Limb (tissue), 2 donors: ENCODE data around the gene KLHL7.
"Not testable (repeated sequence)": the region's sequence is repeated elsewhere in the genome, so short reads cannot be mapped to it uniquely, and the experiment has no call there.

Source experiments
- DNase-seq, 2 donors: peaks; one replicate each; pipeline ENCODE4 v3.0.0-alpha.2; 2016; ENCODE audit errors: extremely low spot score in 2 of 2

The KLHL7 gene

GRCh38 chr7:23181684-23182553 is 76.3 kb downstream of the KLHL7 start, which contains the start of gene NUP42:
Gene NUP42 (plus strand): TSS chr7:23182048. CDS start chr7:23182086, 38 bp downstream.
- DNase-seq, result peak; percentile 96 to 97

GRCh38 chr7:23183279-23184012 is 77.9 kb downstream of the KLHL7 start:
- DNase-seq, result no peak

DNA sequence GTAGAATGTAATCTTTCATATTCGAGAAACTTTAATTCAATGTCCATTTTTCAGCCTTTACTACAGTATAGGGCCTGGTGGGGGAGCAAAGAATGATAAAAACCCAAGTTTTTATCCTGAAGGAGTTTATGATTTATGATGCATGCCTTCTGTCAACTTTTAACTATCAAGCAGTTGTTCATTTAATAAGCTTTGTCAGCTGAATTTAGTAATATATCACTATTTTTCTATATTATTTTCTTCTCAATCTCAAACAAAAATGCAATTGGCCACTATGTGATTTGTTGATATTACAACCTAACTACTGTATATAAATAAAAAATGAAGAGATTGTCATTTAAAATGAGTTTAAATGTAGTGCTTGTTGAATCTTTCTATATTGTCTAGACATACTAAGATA is 78.7 kb downstream of the KLHL7 start:
- DNase-seq, result no peak

GRCh38 chr7:23184709-23185359 is 79.2 kb downstream of the KLHL7 start:
- DNase-seq, result peak; percentile 57 to 61

DNA sequence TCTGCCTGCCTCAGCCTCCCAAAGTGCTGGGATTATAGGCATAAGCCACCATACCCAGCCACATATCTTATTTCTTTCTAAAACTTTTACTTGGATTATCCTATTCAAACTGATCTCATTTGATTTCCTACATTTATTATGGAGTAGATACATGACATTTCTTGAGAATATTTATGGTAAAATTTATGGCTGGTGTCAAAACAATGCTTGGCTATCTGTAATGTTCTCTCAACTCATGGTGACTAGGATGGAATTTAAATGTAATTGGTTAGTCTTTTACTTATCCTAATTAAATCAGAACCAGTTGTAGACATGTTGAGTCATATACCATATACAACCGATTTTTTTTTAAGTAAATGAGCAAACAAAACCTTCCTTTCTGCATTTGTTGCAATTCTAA is 80.4 kb downstream of the KLHL7 start:
- DNase-seq, result no peak

DNA sequence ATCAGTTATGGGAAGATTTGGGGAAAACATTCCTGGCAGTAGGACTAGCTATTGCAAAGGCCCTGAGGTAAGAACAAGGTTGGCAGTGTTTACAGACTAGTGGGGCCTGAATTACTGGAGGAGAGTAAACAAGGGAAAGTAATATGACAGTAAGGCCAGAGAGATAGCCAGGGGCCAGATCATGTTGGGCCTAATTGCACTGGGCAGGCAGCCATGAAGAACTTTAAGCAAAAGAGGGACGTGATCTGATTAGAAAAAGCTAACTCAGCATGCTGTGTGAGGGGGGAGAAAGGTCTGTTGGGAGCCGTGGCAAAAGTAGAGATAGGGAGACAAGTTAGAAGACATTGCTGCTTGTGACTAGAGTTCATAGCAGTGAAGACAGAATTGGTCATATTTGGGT is 85.4 kb downstream of the KLHL7 start:
- no peak for DNase-seq

DNA sequence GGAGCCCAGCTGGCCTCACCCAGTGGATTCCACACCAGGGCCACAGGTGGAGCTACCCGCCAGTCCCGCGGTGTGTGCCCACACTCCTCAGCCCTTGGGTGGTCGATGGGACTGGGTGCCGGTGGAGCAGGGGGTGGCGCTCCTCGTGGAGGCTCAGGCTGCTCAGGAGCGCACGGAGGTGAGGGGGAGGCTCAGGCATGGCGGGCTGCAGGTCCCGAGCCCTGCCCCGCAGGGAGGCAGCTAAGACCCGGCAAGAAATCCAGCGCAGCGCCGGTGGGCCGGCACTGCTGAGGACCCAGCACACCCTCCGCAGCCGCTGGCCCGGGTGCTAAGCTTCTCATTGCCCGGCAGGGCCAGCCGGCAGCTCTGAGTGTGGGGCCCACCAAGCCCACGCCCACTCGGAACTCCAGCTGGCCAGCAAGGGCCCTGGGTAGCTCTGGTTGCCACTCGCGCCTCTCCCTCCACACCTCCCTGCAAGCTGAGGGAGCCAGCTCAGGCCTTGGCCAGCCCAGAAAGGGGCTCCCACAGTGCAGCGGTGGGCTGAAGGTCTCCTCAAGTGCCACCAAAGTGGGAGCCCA is 88.2 kb downstream of the KLHL7 start:
- DNase-seq, result not testable (repeated sequence)

DNA sequence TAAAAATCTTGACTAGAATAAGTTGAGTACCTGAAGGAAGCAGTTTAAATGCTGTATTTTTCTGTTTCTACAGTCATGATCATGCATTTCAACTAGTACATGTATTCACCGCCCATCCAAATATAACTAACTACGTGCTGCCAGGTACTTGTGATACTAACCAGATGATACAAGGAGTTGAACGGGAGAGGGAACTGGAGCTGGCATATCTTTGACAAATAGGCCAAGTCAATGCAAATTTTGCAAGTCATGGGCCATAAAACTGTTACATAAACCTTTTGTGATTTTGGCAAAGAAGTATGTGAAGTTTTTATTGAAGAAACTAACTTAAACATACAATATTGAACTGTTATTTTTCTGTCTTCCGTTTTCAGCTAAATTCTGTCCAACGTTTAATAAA is 90.7 kb downstream of the KLHL7 start:
- DNase-seq, result no peak

DNA sequence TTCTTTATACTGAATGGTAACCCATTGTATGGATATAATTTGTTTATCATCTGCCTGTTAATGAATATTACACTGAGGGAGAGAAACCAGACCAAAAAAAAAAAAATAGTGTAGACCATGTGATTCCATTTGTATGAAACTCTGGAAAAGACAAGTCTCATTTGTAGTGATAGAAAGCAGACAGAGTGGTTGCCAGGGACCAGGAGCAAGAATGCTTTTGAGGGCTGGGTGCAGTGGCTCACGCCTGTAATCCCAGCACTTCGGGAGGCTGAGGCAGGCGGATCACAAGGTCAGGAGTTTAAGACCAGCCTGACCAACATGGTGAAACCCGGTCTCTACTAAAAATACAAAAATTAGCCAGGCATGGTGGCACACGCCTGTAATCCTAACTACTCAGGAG is 92.2 kb downstream of the KLHL7 start:
- not testable (repeated sequence) for DNase-seq

DNA sequence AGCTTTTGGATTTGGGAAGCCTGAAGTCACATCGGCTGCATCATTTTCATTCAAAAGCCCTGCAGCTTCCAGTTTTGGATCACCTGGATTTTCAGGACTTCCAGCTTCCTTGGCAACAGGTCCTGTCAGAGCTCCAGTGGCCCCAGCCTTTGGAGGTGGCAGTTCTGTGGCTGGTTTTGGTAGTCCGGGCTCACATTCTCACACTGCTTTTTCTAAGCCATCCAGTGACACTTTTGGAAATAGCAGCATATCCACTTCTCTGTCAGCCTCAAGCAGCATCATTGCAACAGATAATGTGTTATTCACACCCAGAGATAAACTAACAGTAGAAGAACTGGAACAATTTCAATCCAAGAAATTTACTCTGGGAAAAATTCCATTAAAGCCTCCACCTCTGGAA is 94.7 kb downstream of the KLHL7 start:
- DNase-seq, result no peak

DNA sequence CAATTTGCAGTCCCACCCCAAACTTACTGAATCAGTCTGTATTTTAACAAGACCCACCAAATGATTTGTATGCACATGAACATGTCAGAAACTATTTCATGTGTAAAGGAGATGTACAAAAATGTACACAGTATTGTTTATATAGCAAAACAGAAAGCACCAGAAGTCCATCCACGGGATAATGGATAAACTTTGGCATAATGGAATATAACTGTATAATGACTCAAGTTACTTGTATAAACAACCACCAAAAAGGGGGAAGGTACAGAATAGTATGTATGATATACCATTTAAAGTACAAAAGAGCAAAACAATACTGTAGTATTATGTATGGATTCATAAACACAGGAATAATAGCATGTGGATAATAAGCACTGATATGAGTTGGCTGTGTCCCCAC is 98.7 kb downstream of the KLHL7 start:
- DNase-seq, result no peak

DNA sequence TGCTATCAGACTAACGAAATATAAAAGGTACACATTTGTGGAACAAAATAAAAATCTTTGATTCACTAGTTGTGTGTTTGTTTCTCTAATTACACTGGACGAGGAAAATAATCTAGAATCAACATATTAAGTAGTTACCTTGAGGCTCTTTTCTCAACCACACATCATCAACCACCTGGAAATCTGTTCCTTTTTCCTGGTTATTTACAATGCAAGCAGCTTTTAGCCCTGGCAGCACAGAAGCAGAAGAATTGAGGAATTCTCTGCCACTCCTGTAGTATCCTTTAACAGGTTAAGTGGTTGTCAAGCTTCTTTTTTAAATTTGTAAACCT is 100.0 kb downstream of the KLHL7 start:
- no peak for DNase-seq

DNA sequence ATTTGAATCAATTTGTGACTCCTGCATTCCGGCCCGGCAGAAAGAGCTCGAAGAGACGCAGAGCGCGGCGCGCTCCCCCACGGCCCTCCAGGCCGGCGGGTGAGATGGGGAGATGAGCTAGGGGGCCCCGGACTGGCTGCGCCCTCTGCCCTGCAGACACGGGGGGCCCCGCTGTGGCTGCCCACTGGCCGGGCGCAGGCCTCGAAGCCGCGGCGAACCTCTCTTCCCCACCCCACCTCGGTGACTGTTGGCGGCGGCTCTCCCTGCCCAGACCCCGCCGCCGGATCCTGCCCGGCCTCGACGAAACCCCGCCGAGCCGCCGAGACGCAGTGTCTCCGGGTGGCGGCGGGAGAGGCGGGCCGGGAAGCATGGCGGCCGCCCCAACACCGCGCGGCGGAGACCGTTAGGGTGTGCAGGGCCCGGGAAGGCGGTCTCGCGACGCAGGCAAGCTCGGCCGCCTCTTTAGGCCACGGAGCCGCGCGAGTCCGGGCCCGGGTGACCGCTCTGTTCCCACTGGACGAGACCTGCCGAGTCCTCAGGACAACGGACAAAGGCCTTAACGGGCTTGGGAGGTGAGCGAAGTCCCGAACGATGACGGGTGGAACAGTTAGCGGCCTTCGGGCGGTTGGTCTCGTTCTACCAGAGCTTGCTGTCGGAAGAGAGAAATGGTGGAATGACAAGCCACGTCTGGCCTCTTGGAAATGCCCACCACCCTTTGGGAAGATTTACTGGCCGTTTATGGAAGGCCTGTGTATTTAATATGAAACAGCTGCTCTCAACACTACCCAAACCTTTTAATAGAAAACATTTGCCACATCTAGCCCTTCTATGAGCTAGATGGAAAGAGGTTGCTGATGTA is 100.6 kb downstream of the KLHL7 start:
- DNase-seq, result peak; percentile 51 to 80

GRCh38 chr7:23207021-23207420 is 101.4 kb downstream of the KLHL7 start:
- no peak for DNase-seq

GRCh38 chr7:23207884-23208283 is 102.3 kb downstream of the KLHL7 start:
- DNase-seq, result no peak

DNA sequence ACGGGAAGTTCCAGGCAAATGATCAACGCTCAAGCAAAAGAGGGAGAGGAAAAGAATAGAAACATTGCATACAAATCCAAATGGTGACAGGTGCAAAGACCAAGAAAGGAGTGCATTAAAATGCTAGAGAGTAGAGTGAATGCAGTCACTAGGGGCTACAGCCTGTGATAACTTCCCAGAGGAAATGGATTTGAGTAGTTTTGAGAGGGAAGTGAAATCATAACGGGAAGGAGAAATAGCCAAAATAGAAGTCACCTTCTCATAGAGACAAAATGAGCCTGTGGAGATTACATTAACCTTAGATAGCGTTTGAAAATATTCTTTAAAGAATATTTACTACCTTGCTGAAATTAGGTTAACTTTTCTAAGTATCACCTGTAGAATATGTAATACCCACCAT is 102.7 kb downstream of the KLHL7 start:
- DNase-seq, result no peak

GRCh38 chr7:23210506-23210905 is 104.9 kb downstream of the KLHL7 start:
- no peak for DNase-seq

DNA sequence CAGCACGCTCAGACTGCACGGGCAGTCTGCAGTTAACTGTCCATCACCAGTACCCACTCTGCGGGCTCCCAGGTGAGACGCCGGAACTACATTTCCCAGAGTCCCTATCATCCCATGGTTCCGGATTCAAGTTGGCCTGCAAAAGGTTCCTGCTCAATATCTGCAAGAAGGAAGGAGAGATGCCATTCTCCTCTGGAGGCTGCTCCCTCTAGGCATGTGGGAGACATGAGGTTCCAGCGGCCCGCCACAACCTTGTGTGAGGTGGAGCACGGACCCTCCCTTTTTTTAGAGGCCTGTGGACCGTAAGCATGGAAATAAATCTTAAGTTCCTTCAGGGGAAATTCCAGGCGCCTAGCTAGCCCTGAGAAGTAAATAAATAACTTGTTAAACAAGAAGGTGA is 106.0 kb downstream of the KLHL7 start:
- no peak for DNase-seq

- no peak for DNase-seq
Measured at GRCh38 chr7:23212395-23212794, 106.8 kb downstream of the KLHL7 start.

DNA sequence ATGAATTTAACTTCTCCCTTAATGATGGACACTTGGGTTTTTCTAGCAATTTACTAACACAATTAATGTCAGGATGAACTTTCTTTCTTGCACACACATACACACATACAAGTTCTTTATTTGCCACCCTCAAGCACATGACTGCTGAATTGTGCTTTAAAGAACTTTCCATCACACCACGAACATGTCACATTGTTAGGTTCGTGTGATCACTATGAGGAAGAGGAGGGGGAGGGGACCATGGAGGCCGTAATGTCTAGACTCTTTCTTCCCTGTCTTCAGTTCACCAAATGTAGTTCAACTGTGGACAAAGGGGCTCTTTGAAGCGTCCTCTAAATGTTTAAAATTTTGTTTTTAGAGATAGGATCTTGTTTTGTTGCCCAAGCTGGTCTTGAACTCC is 107.3 kb downstream of the KLHL7 start:
- no peak for DNase-seq

DNA sequence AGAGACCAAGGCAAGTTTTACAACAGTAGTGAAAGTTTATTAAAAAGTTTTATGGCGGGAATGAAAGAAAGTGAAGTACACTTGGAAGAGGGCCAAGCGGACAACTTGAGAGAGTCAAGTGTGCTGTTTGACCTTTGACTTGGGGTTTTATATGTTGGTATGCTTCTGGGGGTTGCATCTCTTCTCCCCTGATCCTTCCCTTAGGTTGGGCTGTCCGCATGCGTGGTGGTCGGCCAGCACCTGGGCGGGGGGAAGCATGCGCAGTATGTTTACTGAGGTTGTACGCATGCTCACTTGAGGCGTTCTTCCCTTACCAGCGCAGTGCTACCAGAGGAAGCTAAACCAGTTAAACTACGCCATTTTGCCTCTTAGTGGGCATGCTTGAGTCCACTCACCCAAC is 108.2 kb downstream of the KLHL7 start:
- DNase-seq, result no peak
